GM21576 (cell line): Measurements from ENCODE around the gene JSRP1.

ENCODE experiments used
- ATAC-seq: cut with Tn5 transposase; IDR thresholded peaks from one replicate; pipeline ENCODE4 v1.9.1; 2021; ENCODE audit warnings: mild to moderate bottlenecking, moderate library complexity; ENCODE audit not compliant: unreplicated experiment

Gene JSRP1

GRCh38 chr19:2219726-2220125 lies 36.5 kb downstream of the JSRP1 start:
- ATAC-seq: no peak

- no peak for ATAC-seq
These were observed 38.6 kb downstream of the JSRP1 start for GRCh38 chr19:2217591-2217990.

GRCh38 chr19:2216361-2217225 lies 39.6 kb downstream of the JSRP1 start:
- ATAC-seq: no peak

- no peak for ATAC-seq
These were observed 40.9 kb downstream of the JSRP1 start for GRCh38 chr19:2215281-2215751.

GRCh38 chr19:2214251-2214650 lies 42.0 kb downstream of the JSRP1 start:
- ATAC-seq: no peak

GRCh38 chr19:2213799-2214198 lies 42.4 kb downstream of the JSRP1 start:
- no peak for ATAC-seq

- no peak for ATAC-seq
These were observed 43.1 kb downstream of the JSRP1 start for GRCh38 chr19:2212861-2213711.

GRCh38 chr19:2210987-2211740 lies 45.1 kb downstream of the JSRP1 start:
- no peak for ATAC-seq

GRCh38 chr19:2210206-2210605 lies 46.0 kb downstream of the JSRP1 start:
- no peak for ATAC-seq

GRCh38 chr19:2209408-2209807 lies 46.8 kb downstream of the JSRP1 start:
- ATAC-seq: no peak

GRCh38 chr19:2208975-2209374 lies 47.2 kb downstream of the JSRP1 start:
- ATAC-seq: no peak

GRCh38 chr19:2207991-2208860 lies 48.0 kb downstream of the JSRP1 start:
- no peak for ATAC-seq

GRCh38 chr19:2207008-2207407 lies 49.2 kb downstream of the JSRP1 start:
- ATAC-seq: no peak

- no peak for ATAC-seq
These were observed 53.9 kb downstream of the JSRP1 start for GRCh38 chr19:2202366-2202765.
